HepG2 (cell line): ENCODE data around the gene MITF. TPM values are rescaled to one million over a fixed set of nuclear protein-coding genes. Genes with fewer than 3 reads are reported as not detected.

Experiments
- ATAC-seq: fragments of 200-7000 bp; cut with Tn5 transposase; 3 replicates; pipeline ENCODE4 v1.9.1; 2020; ENCODE audit warnings: mild to moderate bottlenecking, moderate library complexity
- BruUV-seq: library from RNA; stranded (reverse); fragments of 400-500 nt; replicated peaks from 2 replicates; lab custom pipeline; 2021; lab: Mats Ljungman, UMichigan
- CTCF ChIA-PET: fragments of 300-600 bp; formaldehyde crosslinking; extraction: SDS; loops from one replicate; lab custom pipeline; 2021; ENCODE audit warnings: low total read pairs, inconsistent platforms, low intra/inter-chr PET ratio; lab: Yijun Ruan, JAX
- POLR2A ChIA-PET: fragments of 350-600 bp; sonication (Branson Sonifier 250); formaldehyde crosslinking; loops from one replicate; lab custom pipeline; 2020; ENCODE audit warnings: antibody characterized with exemption, inconsistent platforms; lab: Yijun Ruan, JAX
- DNase-seq: peaks from one replicate; pipeline ENCODE4 v3.0.0-alpha.2; 2015; ENCODE audit warnings: low spot score
- FAIRE-seq: peaks from 3 replicates; lab custom pipeline; 2011; peaks lifted over from hg19 to GRCh38; lab: Jason Lieb, UNC
- H2AFZ ChIP-seq: one replicate; pipeline ENCODE4 v1.6.1; 2011; ENCODE audit warnings: low read length, inconsistent platforms
- H3K27ac ChIP-seq: fragments of 300-600 bp; 3 replicates; pipeline ENCODE4 v1.8.0; 2011; ENCODE audit warnings: mixed run types, mild to moderate bottlenecking, mixed read lengths, low read length, inconsistent platforms; ENCODE audit not compliant: insufficient read depth; ENCODE audit errors: extremely low read length
- H3K27me3 ChIP-seq, 2 experiments: fragments of 200-600 bp in 1 of 2; 2 replicates in 1 of 2; 3 replicates in 1 of 2; pipeline versions ENCODE4 v1.6.0 to v1.8.0; 2011; ENCODE audit warnings: low read length in 2 of 2, mild to moderate bottlenecking in 2 of 2, moderate library complexity in 2 of 2, inconsistent platforms in 1 of 2; ENCODE audit not compliant: insufficient read depth in 2 of 2, control insufficient read depth in 1 of 2
- H3K36me3 ChIP-seq, 2 experiments: fragments of 200-600 bp in 1 of 2; replicated peaks in 1 of 2; 2 replicates in 1 of 2; 3 replicates in 1 of 2; pipeline versions ENCODE4 v1.5.1 to v1.8.0; 2011; ENCODE audit warnings: low read length in 2 of 2, inconsistent platforms in 1 of 2; ENCODE audit not compliant: insufficient read depth in 2 of 2, control insufficient read depth in 1 of 2
- H3K4me1 ChIP-seq: 2 replicates; pipeline ENCODE4 v1.5.1; 2012; ENCODE audit warnings: low read length, inconsistent platforms; ENCODE audit not compliant: insufficient read depth
- H3K4me2 ChIP-seq: 2 replicates; pipeline ENCODE4 v1.6.0; 2011; ENCODE audit warnings: low read depth, low read length, inconsistent platforms
- H3K4me3 ChIP-seq, 3 experiments: fragments of 200-600 bp in 1 of 3; sonication (generic), shearing (Covaris generic) in 1 of 3; replicated peaks in 1 of 3; 2 replicates each; pipeline ENCODE4 v1.5.1; 2011 to 2016; ENCODE audit warnings: low read length in 3 of 3, inconsistent platforms in 2 of 3, low read depth in 2 of 3, mild to moderate bottlenecking in 2 of 3, control low read depth in 1 of 3, mixed read lengths in 1 of 3; ENCODE audit not compliant: insufficient read depth in 1 of 3
- H3K79me2 ChIP-seq: one replicate; pipeline ENCODE4 v1.6.1; 2011; ENCODE audit warnings: low read length, inconsistent platforms; ENCODE audit not compliant: insufficient read depth
- H3K9ac ChIP-seq: 2 replicates; pipeline ENCODE4 v1.6.0; 2011; ENCODE audit warnings: mild to moderate bottlenecking, low read depth, low read length, inconsistent platforms; ENCODE audit not compliant: insufficient read depth
- H3K9me3 ChIP-seq: 2 replicates; pipeline ENCODE4 v1.5.1; 2012; ENCODE audit warnings: mild to moderate bottlenecking, low read length
- H4K20me1 ChIP-seq: 2 replicates; pipeline ENCODE4 v1.6.0; 2011; ENCODE audit warnings: inconsistent platforms, mild to moderate bottlenecking, low read length, moderate library complexity; ENCODE audit not compliant: insufficient read depth
- HOMEZ ChIP-seq: IDR thresholded peaks from 2 replicates; pipeline ENCODE4 v1.6.1; 2016; ENCODE audit warnings: low read depth
- IRF2 ChIP-seq: IDR thresholded peaks from 2 replicates; pipeline ENCODE4 v1.6.1; 2018; ENCODE audit warnings: missing genetic modification reagents, missing compliant biosample characterization
- LBX2 ChIP-seq: sonication (generic); formaldehyde crosslinking; IDR thresholded peaks from 2 replicates; pipeline ENCODE4 v1.5.0; 2020; ENCODE audit warnings: missing genetic modification reagents, mild to moderate bottlenecking, borderline replicate concordance
- MATR3 ChIP-seq: sonication (generic); formaldehyde crosslinking; IDR thresholded peaks from 2 replicates; pipeline ENCODE4 v1.4.0; 2020; ENCODE audit warnings: missing genetic modification reagents
- MLLT10 ChIP-seq: sonication (generic); formaldehyde crosslinking; IDR thresholded peaks from 2 replicates; pipeline ENCODE4 v1.4.0; 2020; ENCODE audit warnings: missing genetic modification reagents
- MYPOP ChIP-seq: sonication (generic); formaldehyde crosslinking; IDR thresholded peaks from 2 replicates; pipeline ENCODE4 v1.8.1; 2023; ENCODE audit warnings: mild to moderate bottlenecking, moderate library complexity, missing genetic modification reagents
- PAX8 ChIP-seq: sonication (generic); formaldehyde crosslinking; IDR thresholded peaks from 2 replicates; pipeline ENCODE4 v1.8.0; 2022; ENCODE audit warnings: mild to moderate bottlenecking, missing genetic modification reagents, borderline replicate concordance
- POLR2A ChIP-seq, 2 experiments: IDR thresholded peaks; 2 replicates each; pipeline ENCODE4 v1.6.1; 2011; ENCODE audit warnings: low read depth in 2 of 2, low read length in 2 of 2, mild to moderate bottlenecking in 1 of 2, moderate library complexity in 1 of 2; ENCODE audit not compliant: insufficient read depth in 1 of 2
- RBAK ChIP-seq: sonication (generic); formaldehyde crosslinking; IDR thresholded peaks from 2 replicates; pipeline ENCODE4 v1.5.1; 2020; ENCODE audit warnings: mild to moderate bottlenecking, missing genetic modification reagents
- RXRA ChIP-seq: sonication (generic); formaldehyde crosslinking; IDR thresholded peaks from 2 replicates; pipeline ENCODE4 v1.5.1; 2020; ENCODE audit warnings: missing genetic modification reagents
- SRSF9 ChIP-seq: fragments of 200-400 bp; formaldehyde crosslinking; IDR thresholded peaks from 2 replicates; pipeline ENCODE4 v1.6.1; 2018; ENCODE audit warnings: borderline replicate concordance, mild to moderate bottlenecking, low read depth, low read length; ENCODE audit not compliant: insufficient read depth, poor library complexity, severe bottlenecking
- TEAD2 ChIP-seq: sonication (generic); formaldehyde crosslinking; IDR thresholded peaks from 2 replicates; pipeline ENCODE4 v1.9.0; 2021; ENCODE audit warnings: missing genetic modification reagents
- TFDP1 ChIP-seq: IDR thresholded peaks from 2 replicates; pipeline ENCODE4 v1.6.1; 2016; ENCODE audit warnings: missing compliant biosample characterization, missing genetic modification reagents, borderline replicate concordance
- TFE3 ChIP-seq: IDR thresholded peaks from 2 replicates; pipeline ENCODE4 v1.6.1; 2016
- ZBTB26 ChIP-seq: IDR thresholded peaks from 2 replicates; pipeline ENCODE4 v1.6.1; 2016; ENCODE audit warnings: missing compliant biosample characterization, missing genetic modification reagents, borderline replicate concordance
- ZNF230 ChIP-seq: sonication (generic); formaldehyde crosslinking; IDR thresholded peaks from 2 replicates; pipeline ENCODE4 v1.4.0; 2020; ENCODE audit warnings: mild to moderate bottlenecking, missing genetic modification reagents
- ZNF232 ChIP-seq: sonication (generic); formaldehyde crosslinking; IDR thresholded peaks from 2 replicates; pipeline ENCODE4 v1.4.0; 2020; ENCODE audit warnings: missing genetic modification reagents, borderline replicate concordance
- in situ Hi-C: cut with HindIII; loops from 2 replicates; pipeline ENCODE4 v1.10.0; 2017; ENCODE audit warnings: low pct_unique_long_range_greater_than_20kb; ENCODE audit not compliant: extremely low pct_ligation_motif_present
- intact Hi-C: fragments of 100-400 bp; cut with micrococcal nuclease; formaldehyde crosslinking; loops from one replicate; pipeline ENCODE4 v1.10.0; 2022; ENCODE audit not compliant: unreplicated experiment
- polyA plus RNA-seq, 8 experiments: library from polyadenylated mRNA; depleted of rRNA in 3 of 8; stranded (reverse) in 7 of 8; unstranded in 1 of 8; fragments of >200 nt; fragmentation: Illumina TruSeq in 4 of 8; extraction: Trizol in 4 of 8; gene quantifications; 2 replicates each; pipeline versions ENCODE4 v1.2.1 to v1.2.3, GENCODE V29; 2011 to 2016; ENCODE audit warnings: low read depth in 4 of 8, missing spikeins in 1 of 8, mixed read lengths in 1 of 8; ENCODE audit not compliant: insufficient read depth in 1 of 8
- total RNA-seq, 5 experiments: library from RNA; depleted of rRNA; stranded (reverse); fragments of >200 nt; fragmentation: Illumina TruSeq; extraction: Trizol; gene quantifications; 2 replicates each; pipeline ENCODE4 v1.2.3, GENCODE V29; 2016; ENCODE audit warnings: low read depth in 1 of 5

Gene MITF
- total and polyA plus RNA-seq, 2 of the 13 experiments (the other 11 are each of a cell fraction or from before 2014, with no cell fraction given), result 0.12 to 0.38 TPM

- TF ChIP-seq TEAD2 (CRISPR knock-in tag) (no peak), PAX8 (CRISPR knock-in tag) (no peak), MATR3 (CRISPR knock-in tag) (no peak), POLR2A (IDR thresholded peaks at IDR 0.05; ENCODE audit: insufficient read depth in 1 of 2, low read depth in 2 of 2, low read length in 2 of 2) (no peak), ZBTB26 (CRISPR knock-in tag) (no peak), ZNF232 (no peak)
Measured at GRCh38 chr3:69776289-69776688, 37.0 kb downstream of the MITF start (continued).

- H2AFZ ChIP-seq, result no peak overlapping the region
- intact Hi-C loops (no loop called here), in situ Hi-C loops (no loop called here)
- H3K27me3 ChIP-seq, result no peaks in the 10 kb centered on the region
- H3K79me2 ChIP-seq, result no peaks in the 10 kb centered on the region
- CTCF ChIA-PET, result no interaction called here
- H3K9ac ChIP-seq, result no peak overlapping the region
- no peak for FAIRE-seq
- BruUV-seq, result no TSS peak
- ATAC-seq, result no peak
- POLR2A ChIA-PET, result no interaction called here
- no peaks in the 10 kb centered on the region for H3K4me1 ChIP-seq
- H3K4me3 ChIP-seq, result no peak overlapping the region
- no peak overlapping the region for H3K27ac ChIP-seq
- H3K4me2 ChIP-seq, result no peak overlapping the region
- H3K36me3 ChIP-seq, result no peaks in the 10 kb centered on the region
- H4K20me1 ChIP-seq, result no peaks in the 10 kb centered on the region
- no peaks in the 10 kb centered on the region for H3K9me3 ChIP-seq
- no peak for DNase-seq
- TF ChIP-seq MLLT10 (CRISPR knock-in tag) (no peak), TFE3 (CRISPR knock-in tag) (no peak), RBAK (CRISPR knock-in tag) (no peak), IRF2 (CRISPR knock-in tag) (no peak), MYPOP (CRISPR knock-in tag) (no peak), HOMEZ (CRISPR knock-in tag) (no peak), RXRA (CRISPR knock-in tag) (no peak), LBX2 (CRISPR knock-in tag) (no peak), ZNF230 (no peak), SRSF9 (no peak), TFDP1 (CRISPR knock-in tag) (no peak)
Measured at GRCh38 chr3:69776920-69777581, 37.8 kb downstream of the MITF start.
